Raji (cell line): ENCODE data around the gene TADA2A.

ENCODE experiments used
- POLR2A ChIP-seq: IDR thresholded peaks from 2 replicates; pipeline ENCODE4 v1.6.1; 2011; ENCODE audit warnings: low read depth, low read length, control low read depth; ENCODE audit not compliant: insufficient read depth

TADA2A gene

GRCh38 chr17:37432671-37433070, 26.0 kb downstream of the TADA2A start:
- TF ChIP-seq POLR2A: no peak

GRCh38 chr17:37438141-37438540, 31.5 kb downstream of the TADA2A start:
- TF ChIP-seq POLR2A: no peak

GRCh38 chr17:37440424-37440823, 33.7 kb downstream of the TADA2A start:
- TF ChIP-seq POLR2A: no peak

GRCh38 chr17:37446027-37446426, 39.3 kb downstream of the TADA2A start:
- no peak for TF ChIP-seq POLR2A

- no peak for TF ChIP-seq POLR2A
Measured at GRCh38 chr17:37447641-37448040, 41.0 kb downstream of the TADA2A start.

GRCh38 chr17:37450112-37450511, 43.4 kb downstream of the TADA2A start:
- no peak for TF ChIP-seq POLR2A

GRCh38 chr17:37458805-37459204, 52.1 kb downstream of the TADA2A start:
- no peak for TF ChIP-seq POLR2A

- no peak for TF ChIP-seq POLR2A
Measured at GRCh38 chr17:37461668-37462067, 55.0 kb downstream of the TADA2A start.

- no peak for TF ChIP-seq POLR2A
Measured at GRCh38 chr17:37462492-37462891, 55.8 kb downstream of the TADA2A start.

GRCh38 chr17:37463039-37463438, 56.4 kb downstream of the TADA2A start:
- no peak for TF ChIP-seq POLR2A

- no peak for TF ChIP-seq POLR2A
Measured at GRCh38 chr17:37465069-37465616, 58.5 kb downstream of the TADA2A start.

GRCh38 chr17:37466471-37466870, 59.8 kb downstream of the TADA2A start:
- no peak for TF ChIP-seq POLR2A

GRCh38 chr17:37470181-37470580, 63.5 kb downstream of the TADA2A start:
- no peak for TF ChIP-seq POLR2A

- TF ChIP-seq POLR2A: no peak
Measured at GRCh38 chr17:37475731-37476420, 69.2 kb downstream of the TADA2A start.

- TF ChIP-seq POLR2A: no peak
Measured at GRCh38 chr17:37476431-37477120, 69.9 kb downstream of the TADA2A start.

- TF ChIP-seq POLR2A: no peak
Measured at GRCh38 chr17:37478187-37478586, 71.5 kb downstream of the TADA2A start.
